ENCODE results near the gene EFNA5.

Gene EFNA5

GRCh38 chr5:107673368-107674136, 2.8 kb upstream of the EFNA5 start:
- peak overlapping the region in 19 of 21 experiments; percentile 5 to 87 (median 69) for H3K27ac ChIP-seq
- peak overlapping the region; percentile 42 to 62 (median 50) for H3K4me3 ChIP-seq

- H3K27ac ChIP-seq: peak overlapping the region in 19 of 21 experiments; percentile 5 to 87 (median 69)
Measured at GRCh38 chr5:107673039-107673367, 2.3 kb upstream of the EFNA5 start.

DNA sequence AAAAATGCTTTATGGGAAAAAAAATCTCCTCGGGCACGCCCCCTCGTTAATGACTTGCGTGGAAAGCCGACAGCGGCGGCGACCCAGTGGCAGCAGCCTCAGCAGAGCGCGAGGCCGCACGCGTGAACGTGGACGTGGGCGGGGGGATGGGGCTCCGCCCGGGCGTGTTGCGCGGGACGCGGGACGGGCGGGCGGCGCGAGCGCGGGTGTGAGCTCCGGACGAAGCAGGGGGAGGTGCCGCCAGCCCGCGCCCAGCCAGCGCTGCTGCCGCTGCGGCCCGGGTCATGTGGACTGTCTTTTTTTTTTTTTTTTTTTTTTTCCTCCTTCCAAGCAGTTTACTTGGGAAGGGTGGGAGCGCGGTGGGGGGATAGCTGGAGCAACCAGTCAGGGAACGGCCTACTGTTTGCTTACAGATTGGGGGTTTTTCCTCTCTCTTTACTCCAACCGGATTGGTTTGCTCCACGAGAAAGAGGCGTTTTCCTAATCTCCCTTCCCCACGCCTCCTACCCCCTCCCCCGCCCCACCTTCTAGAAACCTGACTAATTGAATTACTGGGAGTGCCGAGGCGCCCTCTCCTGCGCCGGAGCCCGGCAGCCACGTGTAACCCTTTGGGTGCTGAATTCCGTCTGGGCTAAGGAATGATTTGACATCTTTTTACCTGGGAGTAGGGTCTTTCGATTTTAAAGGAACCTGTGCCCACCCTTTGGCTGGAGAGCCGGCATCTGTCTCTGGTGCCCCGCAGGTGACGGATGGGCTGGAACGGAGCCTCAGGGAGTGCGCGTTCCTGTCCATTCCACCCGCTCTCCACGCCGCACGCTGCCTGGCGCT, 1.7 kb upstream of the EFNA5 start:
- H3K4me3 ChIP-seq: peak overlapping the region; percentile 42 to 62 (median 50)
- H3K27ac ChIP-seq: peak overlapping the region in 19 of 21 experiments; percentile 43 to 87 (median 78)

More at GRCh38 chr5:107673039-107673367, 2.3 kb upstream of the EFNA5 start:
- peak overlapping the region; percentile 42 to 62 (median 50) for H3K4me3 ChIP-seq

GRCh38 chr5:107671742-107672210, 1.0 kb upstream of the EFNA5 start:
- Histone ChIP-seq H3K27ac (peak overlapping the region in 20 of 21 experiments; percentile 43 to 87 (median 76)), H3K4me3 (peak overlapping the region; percentile 42 to 62 (median 50))

DNA sequence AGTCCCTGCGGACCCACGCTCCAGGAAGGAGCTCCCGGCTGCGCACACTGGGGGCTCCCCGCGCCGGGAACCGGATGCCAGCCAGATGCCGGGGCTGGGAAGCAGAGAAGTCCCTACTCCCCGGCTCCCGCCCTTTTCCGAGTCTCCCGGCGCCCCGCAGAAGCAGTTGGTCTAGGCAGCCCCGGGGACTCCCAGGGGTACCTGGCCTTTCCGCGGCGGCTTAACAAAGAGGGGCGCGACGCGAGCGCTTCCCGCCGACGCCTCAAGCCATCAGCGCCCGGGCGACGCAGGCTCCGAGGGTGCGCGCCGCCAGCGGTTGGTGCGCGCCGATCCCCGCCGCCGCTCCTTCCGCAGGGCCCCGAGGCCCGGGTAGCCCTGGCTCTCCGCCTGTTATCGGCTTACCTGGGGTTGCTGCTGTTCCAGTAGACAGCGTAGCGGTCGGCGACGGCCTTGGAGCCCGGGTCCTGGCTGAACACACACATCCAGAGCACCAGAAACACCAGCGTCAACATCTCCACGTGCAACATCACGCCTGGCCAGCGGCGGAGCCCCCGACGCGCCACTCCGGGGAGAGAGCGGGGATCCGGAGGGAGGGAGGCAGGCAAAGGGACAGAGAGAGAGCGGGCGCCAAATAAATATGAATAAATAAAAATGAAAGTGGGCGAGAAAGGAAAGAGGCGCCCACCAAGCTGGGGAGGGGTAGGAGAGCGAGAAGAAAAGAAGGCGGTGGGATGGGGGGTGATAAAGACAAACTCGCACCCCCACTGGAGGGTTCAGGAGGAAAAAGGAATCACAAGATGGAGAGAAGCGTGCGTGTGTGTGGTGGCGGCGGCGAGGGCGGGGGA, 428 bp downstream of the EFNA5 start:
- Histone ChIP-seq H3K4me3 (peak overlapping the region; percentile 42 to 62 (median 50)), H3K27ac (peak overlapping the region in 19 of 21 experiments; percentile 46 to 87 (median 78))

GRCh38 chr5:107669096-107670031, 1.4 kb downstream of the EFNA5 start:
- Histone ChIP-seq H3K4me3 (peak overlapping the region; percentile 42 to 62 (median 50)), H3K27ac (peak overlapping the region in 17 of 21 experiments; percentile 22 to 87 (median 73))

GRCh38 chr5:107668154-107669095, 2.3 kb downstream of the EFNA5 start:
- peak overlapping the region in 11 of 21 experiments; percentile 19 to 87 (median 79) for H3K27ac ChIP-seq

DNA sequence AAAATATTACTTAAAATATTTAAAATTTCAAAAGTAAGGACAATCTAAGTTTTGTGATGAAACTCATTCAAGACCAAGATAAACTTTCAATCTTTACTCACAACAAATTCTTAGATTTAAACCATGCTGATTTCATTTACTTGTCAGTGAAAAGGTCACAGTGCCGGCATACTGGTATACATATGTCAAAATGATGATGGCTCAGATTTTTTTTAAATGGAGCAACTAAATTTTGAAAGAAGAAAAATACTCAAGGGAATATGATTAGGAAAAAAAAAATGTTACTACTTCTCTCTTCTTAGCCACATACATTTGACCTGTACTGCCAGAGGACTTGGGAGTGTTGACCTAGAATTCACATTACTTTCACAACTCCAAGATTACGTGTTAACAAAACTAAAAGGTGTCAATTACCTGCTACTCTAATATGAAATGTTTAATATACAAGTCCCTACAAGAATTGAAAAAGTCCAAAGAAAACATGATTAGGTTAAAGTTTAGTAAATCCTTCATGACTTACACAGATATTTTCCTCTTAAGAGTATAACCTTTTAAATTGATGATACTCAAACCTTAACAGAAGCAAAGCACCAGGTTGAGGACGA, 4.6 kb downstream of the EFNA5 start:
- Histone ChIP-seq H3K27ac (peak overlapping the region in 1 of 21 experiments; percentile 2), H3K4me3 (no peak overlapping the region)

More at GRCh38 chr5:107668154-107669095, 2.3 kb downstream of the EFNA5 start:
- peak overlapping the region; percentile 42 to 62 (median 50) for H3K4me3 ChIP-seq

- no peak overlapping the region for H3K4me3 ChIP-seq
- no peak overlapping the region for H3K27ac ChIP-seq
Measured at GRCh38 chr5:107665036-107665570, 5.6 kb downstream of the EFNA5 start.

GRCh38 chr5:107663697-107664096, 7.0 kb downstream of the EFNA5 start:
- H3K27ac ChIP-seq: no peak overlapping the region

DNA sequence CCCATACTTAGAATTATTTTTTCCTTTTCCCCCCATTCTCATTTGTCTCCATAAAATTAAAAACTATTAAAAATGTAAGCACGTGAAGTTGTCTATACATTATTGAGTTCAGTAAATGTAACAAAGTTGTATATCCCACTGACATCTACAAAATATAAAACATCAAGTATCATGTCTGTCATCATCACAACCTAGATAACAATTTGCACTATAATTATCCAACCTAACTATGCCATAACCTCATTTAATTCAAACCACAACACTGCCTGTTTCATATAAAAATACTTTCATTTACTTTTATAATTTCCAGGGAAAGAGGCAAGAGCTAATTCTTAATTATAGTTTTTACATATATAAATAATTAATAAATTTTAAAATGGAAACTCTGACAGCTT, 9.1 kb downstream of the EFNA5 start:
- Histone ChIP-seq H3K4me3 (no peak overlapping the region), H3K27ac (no peak overlapping the region)

More at GRCh38 chr5:107663697-107664096, 7.0 kb downstream of the EFNA5 start:
- no peak overlapping the region for H3K4me3 ChIP-seq

GRCh38 chr5:107661038-107661649, 9.6 kb downstream of the EFNA5 start:
- no peak overlapping the region for H3K4me3 ChIP-seq
- H3K27ac ChIP-seq: no peak overlapping the region

DNA sequence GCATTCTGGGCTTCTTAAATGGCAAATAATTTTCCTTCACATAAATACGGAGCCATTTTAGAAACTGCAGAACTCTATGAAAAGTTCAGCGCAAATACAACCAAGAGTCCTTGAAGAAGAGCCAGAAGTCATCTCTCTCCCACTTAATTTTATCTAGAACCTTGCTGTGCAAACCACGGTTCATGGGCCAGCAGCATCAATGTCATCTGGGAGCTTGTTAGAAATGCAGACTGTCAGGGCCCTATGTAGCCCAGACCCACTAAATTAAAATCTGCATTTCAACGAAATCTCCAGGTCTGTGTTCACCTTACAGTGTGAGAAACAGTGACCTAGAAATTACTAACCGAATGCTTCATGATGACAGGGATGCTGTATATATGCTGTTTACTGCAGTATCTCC, 12.2 kb downstream of the EFNA5 start:
- H3K27ac ChIP-seq: no peak overlapping the region

GRCh38 chr5:107655831-107656230, 14.9 kb downstream of the EFNA5 start:
- Histone ChIP-seq H3K27ac (no peak overlapping the region), H3K4me3 (no peak overlapping the region)

More for the DNA sequence above, 12.2 kb downstream of the EFNA5 start:
- no peak overlapping the region for H3K4me3 ChIP-seq

- H3K4me3 ChIP-seq: no peak overlapping the region
- H3K27ac ChIP-seq: no peak overlapping the region
Measured at GRCh38 chr5:107654827-107655226, 15.9 kb downstream of the EFNA5 start.

GRCh38 chr5:107653685-107654084, 17.1 kb downstream of the EFNA5 start:
- Histone ChIP-seq H3K4me3 (no peak overlapping the region), H3K27ac (no peak overlapping the region)

All from skin epidermis (tissue), 12 donors.